Measurements from ENCODE around the gene UPK2. TPM values are rescaled to one million over a fixed set of nuclear protein-coding genes. Genes with fewer than 3 reads are reported as not detected.
"Not testable (repeated sequence)": the region's sequence is repeated elsewhere in the genome, so short reads cannot be mapped to it uniquely, and the experiment has no call there.

UPK2 gene
- total and polyA plus RNA-seq, 2 experiments from 2014 or later = 0.28 TPM; not detected in 1

DNA sequence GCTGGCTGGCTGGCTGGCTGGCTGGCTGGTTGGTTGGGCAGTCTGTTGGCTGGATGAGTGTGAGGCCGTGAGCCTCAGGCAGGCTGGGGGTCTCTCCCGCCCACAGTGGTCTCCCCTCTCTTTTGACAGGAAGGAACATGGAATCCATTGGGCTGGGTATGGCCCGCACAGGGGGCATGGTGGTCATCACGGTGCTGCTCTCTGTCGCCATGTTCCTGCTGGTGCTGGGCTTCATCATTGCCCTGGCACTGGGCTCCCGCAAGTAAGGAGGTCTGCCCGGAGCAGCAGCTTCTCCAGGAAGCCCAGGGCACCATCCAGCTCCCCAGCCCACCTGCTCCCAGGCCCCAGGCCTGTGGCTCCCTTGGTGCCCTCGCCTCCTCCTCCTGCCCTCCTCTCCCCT, 1.9 kb downstream of the UPK2 start:
- DNase-seq = no peak
- Histone ChIP-seq H4K20me1 (ENCODE audit: insufficient read depth) (no peaks in the 10 kb centered on the region), H3K4me3 (no peak overlapping the region), H3K9ac (no peak overlapping the region), H3K4me2 (ENCODE audit: unreplicated experiment) (no peak overlapping the region), H3K36me3 (ENCODE audit: low read depth) (no peaks in the 10 kb centered on the region), H3K27ac (no peak overlapping the region), H3K79me2 (ENCODE audit: insufficient read depth) (no peaks in the 10 kb centered on the region), H3K4me1 (ENCODE audit: insufficient read depth) (no peaks in the 10 kb centered on the region), H3K9me3 (ENCODE audit: low read depth) (no peaks in the 10 kb centered on the region), H3K27me3 (replicated peaks; ENCODE audit: insufficient read depth) (no peaks in the 10 kb centered on the region; the same call in none of the 2 replicates), H2AFZ (no peak overlapping the region), H3F3A (ENCODE audit: insufficient read depth) (no peaks in the 10 kb centered on the region), H3K9me2 (ENCODE audit: insufficient read depth) (no peaks in the 10 kb centered on the region)
- in situ Hi-C loops (cut with MboI) = no loop called here
- no peak for TF ChIP-seq EZH2phosphoT487 (IDR thresholded peaks at IDR 0.05; ENCODE audit: insufficient read depth, low read depth)
- no peak for TF ChIP-seq EZH2 (IDR thresholded peaks at IDR 0.05; ENCODE audit: insufficient read depth, poor library complexity, severe bottlenecking)
- 75 to 82% methylated on average over 8 of the region's 8 CpGs for WGBS, 2 experiments (ENCODE audit: low coverage in 1 of 2, low lambda C conversion rate in 2 of 2, missing lambda C conversion rate in 2 of 2)

DNA sequence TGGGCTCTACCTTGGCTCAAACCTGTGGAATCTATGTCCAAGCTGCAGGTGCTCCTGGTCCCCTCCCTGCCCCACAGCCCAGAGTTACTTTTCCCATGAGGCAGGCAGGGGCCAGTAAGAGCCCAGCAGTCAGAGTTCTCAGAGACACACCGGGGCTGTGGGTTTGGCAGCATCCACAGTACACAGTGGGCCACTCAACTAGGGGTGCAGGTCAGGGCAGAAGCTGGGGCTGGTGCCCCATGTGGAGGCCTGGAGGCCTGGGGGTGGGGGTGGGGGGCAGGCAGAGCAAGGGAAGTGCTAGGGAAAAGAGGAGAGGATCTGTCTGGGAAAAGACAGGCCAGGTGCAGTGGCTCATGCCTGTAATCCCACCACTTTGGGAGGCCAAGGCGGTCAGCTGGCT, 2.5 kb downstream of the UPK2 start:
- no peak overlapping the region for H3K4me3 ChIP-seq
- H3F3A ChIP-seq (ENCODE audit: insufficient read depth) = no peaks in the 10 kb centered on the region
- H3K36me3 ChIP-seq (ENCODE audit: low read depth) = no peaks in the 10 kb centered on the region
- no peak overlapping the region for H3K9ac ChIP-seq
- no peak overlapping the region for H2AFZ ChIP-seq
- no peaks in the 10 kb centered on the region for H3K9me2 ChIP-seq (ENCODE audit: insufficient read depth)
- no peak overlapping the region for H3K27ac ChIP-seq
- H3K9me3 ChIP-seq (ENCODE audit: low read depth) = no peaks in the 10 kb centered on the region
- no peaks in the 10 kb centered on the region; the same call in none of the 2 replicates for H3K27me3 ChIP-seq (replicated peaks; ENCODE audit: insufficient read depth)
- TF ChIP-seq EZH2 (IDR thresholded peaks at IDR 0.05; ENCODE audit: insufficient read depth, poor library complexity, severe bottlenecking) (no peak), EZH2phosphoT487 (IDR thresholded peaks at IDR 0.05; ENCODE audit: insufficient read depth, low read depth) (no peak)
- H3K79me2 ChIP-seq (ENCODE audit: insufficient read depth) = no peaks in the 10 kb centered on the region
- in situ Hi-C loops (cut with MboI) = no loop called here
- no peaks in the 10 kb centered on the region for H4K20me1 ChIP-seq (ENCODE audit: insufficient read depth)
- no peak for DNase-seq
- H3K4me1 ChIP-seq (ENCODE audit: insufficient read depth) = no peaks in the 10 kb centered on the region
- WGBS, 2 experiments (ENCODE audit: low coverage in 1 of 2, low lambda C conversion rate in 2 of 2, missing lambda C conversion rate in 2 of 2) = 30 to 57% methylated on average over 1 to 2 of the region's 2 CpGs
- no peak overlapping the region for H3K4me2 ChIP-seq (ENCODE audit: unreplicated experiment)

DNA sequence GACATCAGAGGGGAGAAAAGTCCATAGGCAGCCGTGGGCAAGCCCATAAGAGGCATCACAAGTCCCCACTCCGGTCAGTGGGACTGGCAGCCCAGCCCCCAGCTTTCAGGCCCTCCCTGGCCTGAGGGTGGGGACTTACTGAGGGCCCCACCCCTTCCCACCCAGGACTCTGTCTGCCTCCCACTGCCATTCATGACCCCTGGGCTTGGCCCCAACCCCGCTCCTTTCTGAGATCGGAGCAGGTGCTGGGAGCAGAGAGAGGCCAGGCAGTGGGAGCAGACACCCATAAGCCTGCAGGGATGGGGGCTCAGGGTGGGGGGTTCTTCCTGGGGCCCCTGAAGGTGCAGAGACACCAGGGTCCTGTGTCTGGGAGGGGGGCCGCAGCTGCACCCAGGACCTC, 5.1 kb downstream of the UPK2 start:
- DNase-seq = no peak
- Histone ChIP-seq H3K4me3 (no peak overlapping the region), H3K9me3 (ENCODE audit: low read depth) (no peaks in the 10 kb centered on the region), H3F3A (ENCODE audit: insufficient read depth) (no peaks in the 10 kb centered on the region), H3K4me1 (ENCODE audit: insufficient read depth) (no peaks in the 10 kb centered on the region), H3K36me3 (ENCODE audit: low read depth) (no peaks in the 10 kb centered on the region), H2AFZ (no peak overlapping the region), H3K79me2 (ENCODE audit: insufficient read depth) (no peaks in the 10 kb centered on the region), H4K20me1 (ENCODE audit: insufficient read depth) (no peaks in the 10 kb centered on the region), H3K27ac (no peak overlapping the region), H3K9me2 (ENCODE audit: insufficient read depth) (no peaks in the 10 kb centered on the region), H3K27me3 (replicated peaks; ENCODE audit: insufficient read depth) (no peaks in the 10 kb centered on the region; the same call in none of the 2 replicates), H3K9ac (no peak overlapping the region), H3K4me2 (ENCODE audit: unreplicated experiment) (no peak overlapping the region)
- TF ChIP-seq EZH2phosphoT487 (IDR thresholded peaks at IDR 0.05; ENCODE audit: insufficient read depth, low read depth) (no peak), EZH2 (IDR thresholded peaks at IDR 0.05; ENCODE audit: insufficient read depth, poor library complexity, severe bottlenecking) (no peak)
- in situ Hi-C loops (cut with MboI) = no loop called here
- 67 to 78% methylated on average over 3 to 5 of the region's 5 CpGs for WGBS, 2 experiments (ENCODE audit: low coverage in 1 of 2, low lambda C conversion rate in 2 of 2, missing lambda C conversion rate in 2 of 2)

DNA sequence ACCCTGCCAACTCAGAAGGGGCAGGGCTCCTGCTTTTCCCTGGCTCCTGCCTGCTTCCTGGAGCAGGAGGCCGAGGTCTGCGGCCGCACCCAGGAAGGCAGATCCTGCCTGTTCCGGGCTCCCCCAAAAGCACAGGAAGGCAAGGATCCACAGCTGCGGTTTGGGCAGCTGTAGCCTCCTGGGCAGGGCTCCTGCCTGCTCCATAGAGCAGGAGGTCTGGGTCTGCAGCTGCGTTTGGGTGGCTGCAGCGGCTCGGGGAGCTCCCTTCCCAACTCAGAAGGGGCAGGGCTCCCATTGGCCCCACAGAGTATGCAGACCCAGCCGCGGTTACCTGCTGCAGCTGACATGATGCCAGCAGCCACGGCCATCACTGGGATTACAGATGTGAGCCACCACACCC, 5.5 kb downstream of the UPK2 start:
- no peaks in the 10 kb centered on the region; the same call in none of the 2 replicates for H3K27me3 ChIP-seq (replicated peaks; ENCODE audit: insufficient read depth)
- no peak overlapping the region for H3K9ac ChIP-seq
- no peak overlapping the region for H2AFZ ChIP-seq
- DNase-seq = no peak
- H4K20me1 ChIP-seq (ENCODE audit: insufficient read depth) = no peaks in the 10 kb centered on the region
- no peaks in the 10 kb centered on the region for H3F3A ChIP-seq (ENCODE audit: insufficient read depth)
- H3K4me3 ChIP-seq = no peak overlapping the region
- in situ Hi-C loops (cut with MboI) = no loop called here
- no peak overlapping the region for H3K27ac ChIP-seq
- TF ChIP-seq EZH2 (IDR thresholded peaks at IDR 0.05; ENCODE audit: insufficient read depth, poor library complexity, severe bottlenecking) (no peak), EZH2phosphoT487 (IDR thresholded peaks at IDR 0.05; ENCODE audit: insufficient read depth, low read depth) (no peak)
- no peaks in the 10 kb centered on the region for H3K9me3 ChIP-seq (ENCODE audit: low read depth)
- no peaks in the 10 kb centered on the region for H3K79me2 ChIP-seq (ENCODE audit: insufficient read depth)
- H3K9me2 ChIP-seq (ENCODE audit: insufficient read depth) = no peaks in the 10 kb centered on the region
- H3K36me3 ChIP-seq (ENCODE audit: low read depth) = no peaks in the 10 kb centered on the region
- no peak overlapping the region for H3K4me2 ChIP-seq (ENCODE audit: unreplicated experiment)
- H3K4me1 ChIP-seq (ENCODE audit: insufficient read depth) = no peaks in the 10 kb centered on the region
- WGBS, 2 experiments (ENCODE audit: low coverage in 1 of 2, low lambda C conversion rate in 2 of 2, missing lambda C conversion rate in 2 of 2) = 36 to 38% methylated on average over 11 of the region's 11 CpGs

DNA sequence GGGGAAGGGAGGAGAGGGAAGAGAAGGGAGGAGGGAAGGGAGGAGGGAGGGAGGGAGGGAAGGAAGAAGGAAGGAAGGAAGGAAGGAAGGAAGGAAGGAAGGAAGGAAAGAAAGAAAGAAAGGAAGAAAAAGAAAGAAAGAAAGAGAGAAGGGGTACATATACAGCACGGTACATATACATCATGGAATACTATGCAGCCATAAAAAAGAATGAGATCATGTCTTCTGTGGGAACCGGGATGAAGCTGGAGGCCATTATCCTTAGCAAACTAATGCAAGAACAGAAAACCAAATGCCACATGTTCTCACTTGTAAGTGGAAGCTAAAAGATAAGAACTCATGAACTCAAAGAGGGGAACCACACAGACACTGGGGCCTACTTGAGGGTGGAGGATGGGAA, 13.4 kb downstream of the UPK2 start:
- H3K4me2 ChIP-seq (ENCODE audit: unreplicated experiment); H3K9ac ChIP-seq; in situ Hi-C loops (cut with MboI); H3K27me3 ChIP-seq (replicated peaks; ENCODE audit: insufficient read depth); H3K4me1 ChIP-seq (ENCODE audit: insufficient read depth); H3K4me3 ChIP-seq; H2AFZ ChIP-seq; DNase-seq; H3K9me2 ChIP-seq (ENCODE audit: insufficient read depth); H3K9me3 ChIP-seq (ENCODE audit: low read depth); H3K36me3 ChIP-seq (ENCODE audit: low read depth); H3K79me2 ChIP-seq (ENCODE audit: insufficient read depth); H3F3A ChIP-seq (ENCODE audit: insufficient read depth); H3K27ac ChIP-seq; H4K20me1 ChIP-seq (ENCODE audit: insufficient read depth): not testable (repeated sequence)
- WGBS, 2 experiments (ENCODE audit: low coverage in 1 of 2, low lambda C conversion rate in 2 of 2, missing lambda C conversion rate in 2 of 2) = 58 to 61% methylated on average over 2 of the region's 2 CpGs
